ENCODE data around the gene PHF23. TPM values are rescaled to one million over a fixed set of nuclear protein-coding genes. Genes with fewer than 3 reads are reported as not detected.

PHF23 gene
- total and polyA plus RNA-seq, 9 of the 15 experiments (the other 6 are each of a cell fraction or from before 2014, with no cell fraction given): 7.4 to 87.5 (median 33.7) TPM

DNA sequence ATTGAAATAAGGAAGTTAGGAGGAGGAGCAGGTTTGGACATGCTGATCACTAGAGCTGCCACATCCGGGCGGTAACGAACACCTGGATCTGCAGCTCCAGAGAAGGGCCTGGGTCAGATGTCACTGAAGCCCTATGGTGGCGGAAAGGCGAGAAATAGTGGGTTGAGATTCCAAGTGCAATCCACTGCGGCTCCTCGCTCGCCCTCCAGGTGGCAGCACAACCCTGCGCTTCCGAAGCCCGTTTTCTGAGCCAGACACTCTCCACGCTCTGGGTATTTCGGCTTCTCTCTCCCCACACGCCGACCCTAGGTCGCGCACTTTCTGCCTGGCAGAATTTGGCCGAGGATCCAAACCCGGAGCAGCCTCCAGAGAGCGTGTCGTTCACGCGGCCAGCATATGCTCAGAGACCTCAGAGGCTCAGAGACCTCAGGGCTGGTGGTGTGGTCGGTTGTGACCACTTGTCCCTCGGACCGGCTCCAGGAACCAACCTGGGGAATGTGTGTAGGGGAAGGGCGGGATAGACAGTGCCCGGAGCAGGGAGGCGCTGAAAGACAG is 41.3 kb upstream of the PHF23 start (continued):
- TF ChIP-seq CXXC5 (CRISPR knock-in tag; IDR thresholded peaks at IDR 0.05) (peak; percentile 43; the same call in 1 of the 2 replicates), NFXL1 (CRISPR knock-in tag; IDR thresholded peaks at IDR 0.05) (no peak), ATF7 (IDR thresholded peaks at IDR 0.05) (peak; percentile 42), RBFOX2 (IDR thresholded peaks at IDR 0.05; ENCODE audit: low read depth, low read length) (peak; percentile 72), CTBP1 (IDR thresholded peaks at IDR 0.05; ENCODE audit: borderline replicate concordance) (peak; percentile 34; the same call in 1 of the 2 replicates), RHOXF2B (CRISPR knock-in tag; conservative IDR thresholded peaks at IDR 0.05) (no peak), ZNF253 (CRISPR knock-in tag; conservative IDR thresholded peaks at IDR 0.05) (no peak), ZNF3 (CRISPR knock-in tag; IDR thresholded peaks at IDR 0.05) (no peak), PHF20 (IDR thresholded peaks at IDR 0.05; ENCODE audit: partially characterized antibody) (no peak), JUN (IDR thresholded peaks at IDR 0.05; ENCODE audit: borderline replicate concordance, low read depth, low read length) (no peak), JUN (CRISPR knock-in tag; IDR thresholded peaks at IDR 0.05; ENCODE audit: borderline replicate concordance) (peak; percentile 70), SMAD2 (IDR thresholded peaks at IDR 0.05; ENCODE audit: low read depth, low read length) (no peak)
- TF ChIP-seq, protein P1, sequence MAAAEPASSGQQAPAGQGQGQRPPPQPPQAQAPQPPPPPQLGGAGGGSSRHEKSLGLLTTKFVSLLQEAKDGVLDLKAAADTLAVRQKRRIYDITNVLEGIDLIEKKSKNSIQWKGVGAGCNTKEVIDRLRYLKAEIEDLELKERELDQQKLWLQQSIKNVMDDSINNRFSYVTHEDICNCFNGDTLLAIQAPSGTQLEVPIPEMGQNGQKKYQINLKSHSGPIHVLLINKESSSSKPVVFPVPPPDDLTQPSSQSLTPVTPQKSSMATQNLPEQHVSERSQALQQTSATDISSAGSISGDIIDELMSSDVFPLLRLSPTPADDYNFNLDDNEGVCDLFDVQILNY (CRISPR knock-in tag; IDR thresholded peaks at IDR 0.05): 0 out of 2 replicates have a peak, but pooled peaks have one; percentile 16
- TF ChIP-seq, protein P2, sequence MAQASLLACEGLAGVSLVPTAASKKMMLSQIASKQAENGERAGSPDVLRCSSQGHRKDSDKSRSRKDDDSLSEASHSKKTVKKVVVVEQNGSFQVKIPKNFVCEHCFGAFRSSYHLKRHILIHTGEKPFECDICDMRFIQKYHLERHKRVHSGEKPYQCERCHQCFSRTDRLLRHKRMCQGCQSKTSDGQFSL (CRISPR knock-in tag; IDR thresholded peaks at IDR 0.05): 0 out of 2 replicates have a peak, but pooled peaks have one; percentile 60
- TF ChIP-seq, protein P2 (tag; IDR thresholded peaks at IDR 0.05): no peak
- TF ChIP-seq, protein P3, sequence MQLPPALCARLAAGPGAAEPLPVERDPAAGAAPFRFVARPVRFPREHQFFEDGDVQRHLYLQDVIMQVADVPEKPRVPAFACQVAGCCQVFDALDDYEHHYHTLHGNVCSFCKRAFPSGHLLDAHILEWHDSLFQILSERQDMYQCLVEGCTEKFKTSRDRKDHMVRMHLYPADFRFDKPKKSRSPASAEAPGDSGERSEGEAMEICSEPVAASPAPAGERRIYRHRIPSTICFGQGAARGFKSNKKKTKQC (CRISPR knock-in tag; IDR thresholded peaks at IDR 0.05): peak; percentile 86
- TF ChIP-seq, protein P4, sequence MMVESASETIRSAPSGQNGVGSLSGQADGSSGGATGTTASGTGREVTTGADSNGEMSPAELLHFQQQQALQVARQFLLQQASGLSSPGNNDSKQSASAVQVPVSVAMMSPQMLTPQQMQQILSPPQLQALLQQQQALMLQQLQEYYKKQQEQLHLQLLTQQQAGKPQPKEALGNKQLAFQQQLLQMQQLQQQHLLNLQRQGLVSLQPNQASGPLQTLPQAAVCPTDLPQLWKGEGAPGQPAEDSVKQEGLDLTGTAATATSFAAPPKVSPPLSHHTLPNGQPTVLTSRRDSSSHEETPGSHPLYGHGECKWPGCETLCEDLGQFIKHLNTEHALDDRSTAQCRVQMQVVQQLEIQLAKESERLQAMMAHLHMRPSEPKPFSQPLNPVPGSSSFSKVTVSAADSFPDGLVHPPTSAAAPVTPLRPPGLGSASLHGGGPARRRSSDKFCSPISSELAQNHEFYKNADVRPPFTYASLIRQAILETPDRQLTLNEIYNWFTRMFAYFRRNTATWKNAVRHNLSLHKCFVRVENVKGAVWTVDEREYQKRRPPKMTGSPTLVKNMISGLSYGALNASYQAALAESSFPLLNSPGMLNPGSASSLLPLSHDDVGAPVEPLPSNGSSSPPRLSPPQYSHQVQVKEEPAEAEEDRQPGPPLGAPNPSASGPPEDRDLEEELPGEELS (CRISPR knock-in tag; IDR thresholded peaks at IDR 0.05; ENCODE audit: borderline replicate concordance): peak; percentile 90
- TF ChIP-seq, protein P5, sequence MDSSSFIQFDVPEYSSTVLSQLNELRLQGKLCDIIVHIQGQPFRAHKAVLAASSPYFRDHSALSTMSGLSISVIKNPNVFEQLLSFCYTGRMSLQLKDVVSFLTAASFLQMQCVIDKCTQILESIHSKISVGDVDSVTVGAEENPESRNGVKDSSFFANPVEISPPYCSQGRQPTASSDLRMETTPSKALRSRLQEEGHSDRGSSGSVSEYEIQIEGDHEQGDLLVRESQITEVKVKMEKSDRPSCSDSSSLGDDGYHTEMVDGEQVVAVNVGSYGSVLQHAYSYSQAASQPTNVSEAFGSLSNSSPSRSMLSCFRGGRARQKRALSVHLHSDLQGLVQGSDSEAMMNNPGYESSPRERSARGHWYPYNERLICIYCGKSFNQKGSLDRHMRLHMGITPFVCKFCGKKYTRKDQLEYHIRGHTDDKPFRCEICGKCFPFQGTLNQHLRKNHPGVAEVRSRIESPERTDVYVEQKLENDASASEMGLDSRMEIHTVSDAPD (CRISPR knock-in tag; IDR thresholded peaks at IDR 0.05): no peak
- TF ChIP-seq, protein P6, sequence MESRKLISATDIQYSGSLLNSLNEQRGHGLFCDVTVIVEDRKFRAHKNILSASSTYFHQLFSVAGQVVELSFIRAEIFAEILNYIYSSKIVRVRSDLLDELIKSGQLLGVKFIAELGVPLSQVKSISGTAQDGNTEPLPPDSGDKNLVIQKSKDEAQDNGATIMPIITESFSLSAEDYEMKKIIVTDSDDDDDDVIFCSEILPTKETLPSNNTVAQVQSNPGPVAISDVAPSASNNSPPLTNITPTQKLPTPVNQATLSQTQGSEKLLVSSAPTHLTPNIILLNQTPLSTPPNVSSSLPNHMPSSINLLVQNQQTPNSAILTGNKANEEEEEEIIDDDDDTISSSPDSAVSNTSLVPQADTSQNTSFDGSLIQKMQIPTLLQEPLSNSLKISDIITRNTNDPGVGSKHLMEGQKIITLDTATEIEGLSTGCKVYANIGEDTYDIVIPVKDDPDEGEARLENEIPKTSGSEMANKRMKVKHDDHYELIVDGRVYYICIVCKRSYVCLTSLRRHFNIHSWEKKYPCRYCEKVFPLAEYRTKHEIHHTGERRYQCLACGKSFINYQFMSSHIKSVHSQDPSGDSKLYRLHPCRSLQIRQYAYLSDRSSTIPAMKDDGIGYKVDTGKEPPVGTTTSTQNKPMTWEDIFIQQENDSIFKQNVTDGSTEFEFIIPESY (CRISPR knock-in tag; IDR thresholded peaks at IDR 0.05): peak; percentile 25; the same call in 1 of the 2 replicates

All from K562 (cell line).